Measurements from ENCODE around the gene TNS2. TPM values are rescaled to one million over a fixed set of nuclear protein-coding genes. Genes with fewer than 3 reads are reported as not detected.

Gene TNS2
- total and polyA plus RNA-seq, 9 of the 15 experiments (the other 6 are each of a cell fraction or from before 2014, with no cell fraction given): 0.28 to 3.1 (median 1.2) TPM; not detected in 1

DNA sequence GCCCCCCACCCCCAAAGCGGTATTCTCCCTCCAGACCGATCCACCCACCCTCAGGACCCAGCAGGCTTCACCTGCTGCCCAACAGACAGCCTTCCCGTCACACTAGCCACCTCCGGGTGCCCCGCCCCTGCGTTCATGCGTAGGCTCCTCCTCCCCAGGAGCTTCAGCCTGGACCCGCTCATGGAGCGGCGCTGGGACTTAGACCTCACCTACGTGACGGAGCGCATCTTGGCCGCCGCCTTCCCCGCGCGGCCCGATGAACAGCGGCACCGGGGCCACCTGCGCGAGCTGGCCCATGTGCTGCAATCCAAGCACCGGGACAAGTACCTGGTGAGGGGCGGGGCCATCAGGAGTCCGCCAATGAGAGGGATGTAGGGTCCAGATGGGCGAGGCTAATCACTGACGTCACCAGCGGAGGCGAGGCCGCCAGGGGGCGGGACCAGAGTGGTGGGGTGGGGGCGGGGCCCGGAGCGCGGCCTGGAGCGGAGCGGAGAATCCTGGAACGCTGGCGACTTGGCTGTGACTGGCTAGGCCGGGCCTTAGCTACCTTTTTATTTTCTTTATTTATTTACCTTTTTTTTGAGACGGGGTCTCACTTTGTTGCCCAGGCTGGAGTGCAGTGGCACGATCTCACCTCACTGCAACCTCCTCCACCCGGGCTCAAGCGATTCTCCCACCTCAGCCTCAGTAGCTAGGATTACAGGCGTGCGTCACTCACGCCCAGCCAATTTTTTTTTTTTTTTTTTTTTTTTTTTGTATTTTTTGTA lies 4.4 kb downstream of the TNS2 start (continued):
- TF ChIP-seq, protein P1, sequence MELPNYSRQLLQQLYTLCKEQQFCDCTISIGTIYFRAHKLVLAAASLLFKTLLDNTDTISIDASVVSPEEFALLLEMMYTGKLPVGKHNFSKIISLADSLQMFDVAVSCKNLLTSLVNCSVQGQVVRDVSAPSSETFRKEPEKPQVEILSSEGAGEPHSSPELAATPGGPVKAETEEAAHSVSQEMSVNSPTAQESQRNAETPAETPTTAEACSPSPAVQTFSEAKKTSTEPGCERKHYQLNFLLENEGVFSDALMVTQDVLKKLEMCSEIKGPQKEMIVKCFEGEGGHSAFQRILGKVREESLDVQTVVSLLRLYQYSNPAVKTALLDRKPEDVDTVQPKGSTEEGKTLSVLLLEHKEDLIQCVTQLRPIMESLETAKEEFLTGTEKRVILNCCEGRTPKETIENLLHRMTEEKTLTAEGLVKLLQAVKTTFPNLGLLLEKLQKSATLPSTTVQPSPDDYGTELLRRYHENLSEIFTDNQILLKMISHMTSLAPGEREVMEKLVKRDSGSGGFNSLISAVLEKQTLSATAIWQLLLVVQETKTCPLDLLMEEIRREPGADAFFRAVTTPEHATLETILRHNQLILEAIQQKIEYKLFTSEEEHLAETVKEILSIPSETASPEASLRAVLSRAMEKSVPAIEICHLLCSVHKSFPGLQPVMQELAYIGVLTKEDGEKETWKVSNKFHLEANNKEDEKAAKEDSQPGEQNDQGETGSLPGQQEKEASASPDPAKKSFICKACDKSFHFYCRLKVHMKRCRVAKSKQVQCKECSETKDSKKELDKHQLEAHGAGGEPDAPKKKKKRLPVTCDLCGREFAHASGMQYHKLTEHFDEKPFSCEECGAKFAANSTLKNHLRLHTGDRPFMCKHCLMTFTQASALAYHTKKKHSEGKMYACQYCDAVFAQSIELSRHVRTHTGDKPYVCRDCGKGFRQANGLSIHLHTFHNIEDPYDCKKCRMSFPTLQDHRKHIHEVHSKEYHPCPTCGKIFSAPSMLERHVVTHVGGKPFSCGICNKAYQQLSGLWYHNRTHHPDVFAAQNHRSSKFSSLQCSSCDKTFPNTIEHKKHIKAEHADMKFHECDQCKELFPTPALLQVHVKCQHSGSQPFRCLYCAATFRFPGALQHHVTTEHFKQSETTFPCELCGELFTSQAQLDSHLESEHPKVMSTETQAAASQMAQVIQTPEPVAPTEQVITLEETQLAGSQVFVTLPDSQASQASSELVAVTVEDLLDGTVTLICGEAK (IDR thresholded peaks at IDR 0.05): no peak; the same call in 1 of the 2 replicates
- TF ChIP-seq, protein P1 (CRISPR knock-in tag; IDR thresholded peaks at IDR 0.05): no peak
- no peak for TF ChIP-seq ZNF551 (CRISPR knock-in tag; IDR thresholded peaks at IDR 0.05)
- no peak for TF ChIP-seq ZNF41 (CRISPR knock-in tag; conservative IDR thresholded peaks at IDR 0.05)
- TF ChIP-seq, protein P2, sequence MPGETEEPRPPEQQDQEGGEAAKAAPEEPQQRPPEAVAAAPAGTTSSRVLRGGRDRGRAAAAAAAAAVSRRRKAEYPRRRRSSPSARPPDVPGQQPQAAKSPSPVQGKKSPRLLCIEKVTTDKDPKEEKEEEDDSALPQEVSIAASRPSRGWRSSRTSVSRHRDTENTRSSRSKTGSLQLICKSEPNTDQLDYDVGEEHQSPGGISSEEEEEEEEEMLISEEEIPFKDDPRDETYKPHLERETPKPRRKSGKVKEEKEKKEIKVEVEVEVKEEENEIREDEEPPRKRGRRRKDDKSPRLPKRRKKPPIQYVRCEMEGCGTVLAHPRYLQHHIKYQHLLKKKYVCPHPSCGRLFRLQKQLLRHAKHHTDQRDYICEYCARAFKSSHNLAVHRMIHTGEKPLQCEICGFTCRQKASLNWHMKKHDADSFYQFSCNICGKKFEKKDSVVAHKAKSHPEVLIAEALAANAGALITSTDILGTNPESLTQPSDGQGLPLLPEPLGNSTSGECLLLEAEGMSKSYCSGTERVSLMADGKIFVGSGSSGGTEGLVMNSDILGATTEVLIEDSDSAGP (CRISPR knock-in tag; IDR thresholded peaks at IDR 0.05): no peak
- no peak for TF ChIP-seq HNRNPL (IDR thresholded peaks at IDR 0.05; ENCODE audit: low read depth, low read length)
- no peak for TF ChIP-seq ZKSCAN3 (CRISPR knock-in tag; IDR thresholded peaks at IDR 0.05)
- TF ChIP-seq RNF2 (IDR thresholded peaks at IDR 0.05): no peak
- TF ChIP-seq CXXC5 (CRISPR knock-in tag; IDR thresholded peaks at IDR 0.05): peak; percentile 26; the same call in 1 of the 2 replicates
- peak; percentile 30; the same call in 1 of the 2 replicates for TF ChIP-seq SMARCE1 (IDR thresholded peaks at IDR 0.05)
- no peak for TF ChIP-seq ETV1 (tag; conservative IDR thresholded peaks at IDR 0.05; ENCODE audit: low read depth)
- no peak for TF ChIP-seq RBM14 (IDR thresholded peaks at IDR 0.05; ENCODE audit: borderline replicate concordance, insufficient read depth, low read depth, low read length)
- no peak for TF ChIP-seq PHB2 (IDR thresholded peaks at IDR 0.05; ENCODE audit: low read depth)
- no peak for TF ChIP-seq NR1H2 (CRISPR knock-in tag; IDR thresholded peaks at IDR 0.05)
- TF ChIP-seq NR2C2 (CRISPR knock-in tag; IDR thresholded peaks at IDR 0.05): no peak
- TF ChIP-seq NR2C2 (tag; IDR thresholded peaks at IDR 0.05): no peak
- TF ChIP-seq FOS (IDR thresholded peaks at IDR 0.05; ENCODE audit: extremely low read depth, insufficient read length): no peak
